Measurements from ENCODE around the gene CDKN3. TPM values are rescaled to one million over a fixed set of nuclear protein-coding genes. Genes with fewer than 3 reads are reported as not detected.

The CDKN3 gene
- total and polyA plus RNA-seq, 9 donors, result 0.56 to 3.1 (median 2.2) TPM

DNA sequence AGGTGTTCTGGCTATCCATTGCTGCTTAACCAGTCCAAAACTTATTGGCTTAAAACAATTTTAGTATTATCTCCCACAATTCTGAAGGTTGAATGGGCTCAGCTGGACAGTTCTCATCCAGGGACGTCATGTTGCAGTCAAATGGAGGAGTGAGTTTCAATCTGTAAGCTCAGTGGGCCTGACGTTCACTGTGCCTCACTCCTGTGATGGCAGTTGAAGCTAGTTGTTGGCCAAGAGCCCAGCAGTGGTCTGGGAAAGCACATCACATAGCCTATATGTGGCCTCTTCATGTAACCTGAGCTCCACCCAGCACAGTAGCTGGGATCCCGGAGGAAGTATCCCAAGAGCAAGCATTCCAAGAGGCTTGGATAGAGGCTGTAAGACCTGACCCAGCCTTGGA is 40.6 kb upstream of the CDKN3 start:
- H3K4me3 ChIP-seq, result no peak overlapping the region
- intact Hi-C loops (cut with DNase I), result no loop called here
- H3K36me3 ChIP-seq, result no peaks in the 10 kb centered on the region
- H3K27ac ChIP-seq, result no peak overlapping the region
- H3K9me3 ChIP-seq, result no peaks in the 10 kb centered on the region
- DNase-seq, result no peak
- 39 to 63% (median 58%) methylated on average over 3 of the region's 3 CpGs for WGBS, 3 donors
- TF ChIP-seq, protein P1, sequence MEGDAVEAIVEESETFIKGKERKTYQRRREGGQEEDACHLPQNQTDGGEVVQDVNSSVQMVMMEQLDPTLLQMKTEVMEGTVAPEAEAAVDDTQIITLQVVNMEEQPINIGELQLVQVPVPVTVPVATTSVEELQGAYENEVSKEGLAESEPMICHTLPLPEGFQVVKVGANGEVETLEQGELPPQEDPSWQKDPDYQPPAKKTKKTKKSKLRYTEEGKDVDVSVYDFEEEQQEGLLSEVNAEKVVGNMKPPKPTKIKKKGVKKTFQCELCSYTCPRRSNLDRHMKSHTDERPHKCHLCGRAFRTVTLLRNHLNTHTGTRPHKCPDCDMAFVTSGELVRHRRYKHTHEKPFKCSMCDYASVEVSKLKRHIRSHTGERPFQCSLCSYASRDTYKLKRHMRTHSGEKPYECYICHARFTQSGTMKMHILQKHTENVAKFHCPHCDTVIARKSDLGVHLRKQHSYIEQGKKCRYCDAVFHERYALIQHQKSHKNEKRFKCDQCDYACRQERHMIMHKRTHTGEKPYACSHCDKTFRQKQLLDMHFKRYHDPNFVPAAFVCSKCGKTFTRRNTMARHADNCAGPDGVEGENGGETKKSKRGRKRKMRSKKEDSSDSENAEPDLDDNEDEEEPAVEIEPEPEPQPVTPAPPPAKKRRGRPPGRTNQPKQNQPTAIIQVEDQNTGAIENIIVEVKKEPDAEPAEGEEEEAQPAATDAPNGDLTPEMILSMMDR (IDR thresholded peaks at IDR 0.05), result no peak
- TF ChIP-seq EP300 (IDR thresholded peaks at IDR 0.05), result no peak
- TF ChIP-seq POLR2A (IDR thresholded peaks at IDR 0.05), result no peak
- no peaks in the 10 kb centered on the region for H3K4me1 ChIP-seq (ENCODE audit: insufficient read depth)
- H3K27me3 ChIP-seq, result no peaks in the 10 kb centered on the region

DNA sequence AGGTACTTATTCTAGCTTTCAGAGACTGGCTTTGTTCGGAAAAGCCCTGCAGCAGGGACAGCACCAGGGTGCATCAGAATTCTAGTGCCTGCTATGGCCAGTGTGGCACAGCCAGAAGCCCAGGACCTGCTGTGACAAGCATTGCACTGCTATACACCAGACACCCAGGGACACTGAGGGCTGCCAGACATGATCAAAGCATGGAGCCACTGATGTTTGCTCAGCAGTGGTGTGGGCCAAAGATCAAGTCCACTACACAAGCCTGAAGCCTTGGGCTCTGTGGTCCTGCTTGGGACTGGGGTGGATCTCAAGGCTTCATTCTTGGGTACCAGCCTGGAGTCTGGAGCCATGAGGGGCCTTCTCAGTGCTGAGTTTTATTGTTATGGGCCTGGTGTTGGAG is 36.1 kb upstream of the CDKN3 start:
- Histone ChIP-seq H3K4me3 (no peak overlapping the region), H3K27me3 (no peaks in the 10 kb centered on the region), H3K4me1 (ENCODE audit: insufficient read depth) (peaks cover 2% of the 10 kb centered on the region), H3K27ac (no peak overlapping the region), H3K9me3 (no peaks in the 10 kb centered on the region), H3K36me3 (no peaks in the 10 kb centered on the region)
- 89 to 100% (median 89%) methylated on average over 1 of the region's 1 CpG for WGBS, 3 donors
- TF ChIP-seq POLR2A (IDR thresholded peaks at IDR 0.05) (no peak), EP300 (IDR thresholded peaks at IDR 0.05) (no peak)
- TF ChIP-seq, protein P1 (IDR thresholded peaks at IDR 0.05), result no peak
- intact Hi-C loops (cut with DNase I), result no loop called here
- no peak for DNase-seq

DNA sequence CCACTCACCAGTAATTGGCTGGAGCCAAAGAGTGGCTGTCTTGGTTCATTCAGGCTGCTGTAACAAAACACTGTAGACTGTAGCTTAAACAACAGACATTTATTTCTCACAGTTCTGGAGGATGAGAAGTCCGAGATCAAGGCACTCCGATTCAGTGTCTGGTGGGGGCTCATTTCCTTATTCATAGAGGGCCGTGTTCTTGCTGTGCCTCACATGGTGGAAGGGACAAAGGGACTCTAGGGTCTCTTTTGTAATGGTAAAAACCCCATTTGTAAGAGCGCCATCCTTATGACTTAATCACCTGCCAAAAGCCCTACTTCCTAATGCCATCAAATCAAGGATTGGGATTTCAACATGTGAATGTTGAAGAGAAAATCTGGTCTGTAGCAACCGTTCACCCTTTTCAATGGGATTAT is 34.7 kb upstream of the CDKN3 start:
- Histone ChIP-seq H3K27ac (no peak overlapping the region), H3K27me3 (no peaks in the 10 kb centered on the region), H3K36me3 (no peaks in the 10 kb centered on the region), H3K9me3 (no peaks in the 10 kb centered on the region), H3K4me1 (ENCODE audit: insufficient read depth) (peaks cover 2% of the 10 kb centered on the region), H3K4me3 (no peak overlapping the region)
- intact Hi-C loops (cut with DNase I), result no loop called here
- no peak for DNase-seq
- 89 to 94% (median 93%) methylated on average over 5 of the region's 5 CpGs for WGBS, 3 donors
- no peak for TF ChIP-seq POLR2A (IDR thresholded peaks at IDR 0.05)
- no peak for TF ChIP-seq EP300 (IDR thresholded peaks at IDR 0.05)
- TF ChIP-seq, protein P1 (IDR thresholded peaks at IDR 0.05), result no peak

DNA sequence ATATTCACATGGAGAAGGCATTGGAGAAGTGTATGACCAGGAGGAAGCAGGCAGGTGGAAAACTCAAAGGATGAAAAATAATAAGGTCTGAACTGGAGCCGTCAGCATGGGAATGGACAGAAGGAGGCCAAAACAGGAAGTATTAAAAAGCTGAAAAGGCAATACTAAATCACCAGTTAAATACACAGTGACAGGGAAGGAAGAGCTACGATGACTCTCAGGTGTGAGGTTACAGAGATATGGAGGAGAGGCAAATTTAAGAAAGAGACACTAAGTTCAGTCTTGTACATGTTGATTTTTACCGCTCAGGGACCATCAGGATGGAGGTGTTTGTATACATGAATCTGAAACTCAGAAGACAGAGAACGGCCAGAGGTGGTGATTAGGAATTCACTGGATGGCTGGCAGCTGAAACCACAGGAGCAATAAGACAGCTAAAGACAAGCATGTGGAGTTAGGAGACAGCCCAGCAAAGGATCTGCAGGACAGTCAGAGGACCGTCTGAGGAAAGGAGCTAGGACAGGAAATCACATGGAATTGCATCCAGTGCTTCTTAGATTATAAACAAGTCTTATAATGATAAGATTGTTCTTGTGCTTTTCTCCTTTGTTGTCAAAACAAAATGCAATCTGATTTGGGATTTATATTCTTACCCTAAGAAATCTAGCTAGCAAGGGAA is 33.9 kb upstream of the CDKN3 start:
- no peaks in the 10 kb centered on the region for H3K36me3 ChIP-seq
- TF ChIP-seq POLR2A (IDR thresholded peaks at IDR 0.05), result no peak
- no peak for TF ChIP-seq EP300 (IDR thresholded peaks at IDR 0.05)
- TF ChIP-seq, protein P1 (IDR thresholded peaks at IDR 0.05), result no peak
- DNase-seq, result no peak
- H3K27ac ChIP-seq, result no peak overlapping the region
- H3K4me3 ChIP-seq, result no peak overlapping the region
- peaks cover 4% of the 10 kb centered on the region for H3K4me1 ChIP-seq (ENCODE audit: insufficient read depth)
- no peaks in the 10 kb centered on the region for H3K9me3 ChIP-seq
- H3K27me3 ChIP-seq, result no peaks in the 10 kb centered on the region
- intact Hi-C loops (cut with DNase I), result no loop called here
- WGBS, 3 donors, result 33 to 51% (median 41%) methylated on average over 5 of the region's 5 CpGs
